PFSK-1 (cell line): ENCODE data around the gene PIK3CD.

ENCODE experiments used
- FOXP2 ChIP-seq: optimal IDR thresholded peaks from 2 replicates; pipeline ENCODE3; 2011; ENCODE audit warnings: borderline replicate concordance, control low read depth, inconsistent platforms; ENCODE audit not compliant: insufficient read depth; ENCODE audit errors: extremely low read length, extremely low read depth
- POLR2AphosphoS5 ChIP-seq: IDR thresholded peaks from 2 replicates; pipeline ENCODE4 v1.6.1; 2012; ENCODE audit warnings: low read depth, mild to moderate bottlenecking, control low read depth, low read length, moderate library complexity
- SIN3A ChIP-seq: IDR thresholded peaks from 2 replicates; pipeline ENCODE4 v1.6.1; 2012; ENCODE audit warnings: mild to moderate bottlenecking, low read length, moderate library complexity, borderline replicate concordance; ENCODE audit not compliant: insufficient read depth
- TAF1 ChIP-seq: IDR thresholded peaks from 2 replicates; pipeline ENCODE4 v1.6.1; 2012; ENCODE audit warnings: low read length, control low read depth, borderline replicate concordance; ENCODE audit not compliant: insufficient read depth
- TF ChIP-seq, protein P1 (sequence below), 2 experiments: IDR thresholded peaks; 2 replicates each; pipeline versions ENCODE4 v1.6.1 to v1.8.0; 2011 to 2012; ENCODE audit warnings: low read depth in 2 of 2, low read length in 2 of 2, control low read depth in 1 of 2, inconsistent platforms in 1 of 2, mild to moderate bottlenecking in 1 of 2, moderate library complexity in 1 of 2; ENCODE audit not compliant: insufficient read depth in 1 of 2

PIK3CD gene

DNA sequence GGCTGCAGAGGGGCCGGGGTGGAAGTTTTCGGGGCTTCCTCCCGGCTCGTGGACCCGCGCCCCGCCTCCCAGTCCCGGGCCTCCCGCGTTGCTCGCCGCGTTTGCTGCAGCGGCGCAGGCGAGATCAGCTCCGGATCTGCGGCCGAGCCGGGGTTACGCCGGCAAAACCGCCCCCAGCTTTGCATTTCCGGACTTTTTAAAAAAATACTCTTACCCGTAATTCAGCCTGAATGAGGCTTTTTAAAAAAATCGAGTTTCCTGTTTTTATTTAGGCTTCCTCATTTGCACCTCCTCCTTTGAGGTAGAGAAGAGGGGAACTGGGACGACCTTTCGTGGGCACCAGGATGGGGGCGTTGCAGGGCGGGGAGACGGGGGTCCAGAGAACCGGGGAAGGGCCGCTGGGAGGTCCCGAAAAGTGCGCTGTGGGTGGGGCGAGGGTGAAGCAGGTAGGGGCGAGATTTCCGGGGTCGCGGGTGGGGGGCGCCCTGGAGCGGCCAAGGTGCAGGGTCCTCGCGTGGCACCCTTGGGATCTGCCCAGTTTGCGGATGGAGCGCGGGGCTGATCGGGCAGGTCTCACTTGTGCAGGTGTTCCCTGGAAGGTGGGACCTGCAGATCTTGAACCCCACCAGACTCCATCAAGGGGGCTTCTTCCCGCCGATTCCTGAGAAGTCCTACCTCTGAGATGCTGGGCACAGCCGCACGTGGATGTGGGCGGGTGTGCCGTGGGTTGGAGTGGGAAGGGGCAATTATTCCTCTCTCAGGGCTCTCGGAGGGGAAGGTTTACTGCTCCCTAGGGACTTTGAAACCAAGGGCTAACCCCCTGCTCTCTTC, 1.1 kb downstream of the PIK3CD start:
- no peak for TF ChIP-seq TAF1
- TF ChIP-seq, protein P1, sequence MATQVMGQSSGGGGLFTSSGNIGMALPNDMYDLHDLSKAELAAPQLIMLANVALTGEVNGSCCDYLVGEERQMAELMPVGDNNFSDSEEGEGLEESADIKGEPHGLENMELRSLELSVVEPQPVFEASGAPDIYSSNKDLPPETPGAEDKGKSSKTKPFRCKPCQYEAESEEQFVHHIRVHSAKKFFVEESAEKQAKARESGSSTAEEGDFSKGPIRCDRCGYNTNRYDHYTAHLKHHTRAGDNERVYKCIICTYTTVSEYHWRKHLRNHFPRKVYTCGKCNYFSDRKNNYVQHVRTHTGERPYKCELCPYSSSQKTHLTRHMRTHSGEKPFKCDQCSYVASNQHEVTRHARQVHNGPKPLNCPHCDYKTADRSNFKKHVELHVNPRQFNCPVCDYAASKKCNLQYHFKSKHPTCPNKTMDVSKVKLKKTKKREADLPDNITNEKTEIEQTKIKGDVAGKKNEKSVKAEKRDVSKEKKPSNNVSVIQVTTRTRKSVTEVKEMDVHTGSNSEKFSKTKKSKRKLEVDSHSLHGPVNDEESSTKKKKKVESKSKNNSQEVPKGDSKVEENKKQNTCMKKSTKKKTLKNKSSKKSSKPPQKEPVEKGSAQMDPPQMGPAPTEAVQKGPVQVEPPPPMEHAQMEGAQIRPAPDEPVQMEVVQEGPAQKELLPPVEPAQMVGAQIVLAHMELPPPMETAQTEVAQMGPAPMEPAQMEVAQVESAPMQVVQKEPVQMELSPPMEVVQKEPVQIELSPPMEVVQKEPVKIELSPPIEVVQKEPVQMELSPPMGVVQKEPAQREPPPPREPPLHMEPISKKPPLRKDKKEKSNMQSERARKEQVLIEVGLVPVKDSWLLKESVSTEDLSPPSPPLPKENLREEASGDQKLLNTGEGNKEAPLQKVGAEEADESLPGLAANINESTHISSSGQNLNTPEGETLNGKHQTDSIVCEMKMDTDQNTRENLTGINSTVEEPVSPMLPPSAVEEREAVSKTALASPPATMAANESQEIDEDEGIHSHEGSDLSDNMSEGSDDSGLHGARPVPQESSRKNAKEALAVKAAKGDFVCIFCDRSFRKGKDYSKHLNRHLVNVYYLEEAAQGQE (IDR thresholded peaks at IDR 0.05; ENCODE audit: insufficient read depth in 1 of 2, low read depth in 2 of 2, low read length in 2 of 2) = no peak
- no peak for TF ChIP-seq POLR2AphosphoS5
- TF ChIP-seq FOXP2 = no peak
- no peak for TF ChIP-seq SIN3A

DNA sequence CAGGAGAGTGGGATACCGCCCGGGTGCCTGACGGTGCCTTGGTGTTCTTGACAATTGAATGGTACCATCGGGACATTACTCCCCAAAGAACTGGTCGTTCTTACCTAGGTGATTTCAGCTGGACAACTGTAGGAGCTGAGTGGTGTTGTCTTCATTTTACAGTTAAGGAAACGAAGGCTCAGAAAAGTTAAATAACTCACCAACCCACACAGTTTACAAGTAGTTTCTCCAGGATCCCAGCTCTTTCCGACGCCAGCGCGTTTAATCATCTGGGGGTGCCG, 1.6 kb downstream of the PIK3CD start:
- TF ChIP-seq SIN3A = no peak
- TF ChIP-seq, protein P1 (IDR thresholded peaks at IDR 0.05; ENCODE audit: insufficient read depth in 1 of 2, low read depth in 2 of 2, low read length in 2 of 2) = no peak
- TF ChIP-seq TAF1 = no peak
- no peak for TF ChIP-seq POLR2AphosphoS5

- no peak for TF ChIP-seq POLR2AphosphoS5
- TF ChIP-seq, protein P1 (IDR thresholded peaks at IDR 0.05; ENCODE audit: insufficient read depth in 1 of 2, low read depth in 2 of 2, low read length in 2 of 2) = no peak
- no peak for TF ChIP-seq TAF1
- TF ChIP-seq SIN3A = no peak
- TF ChIP-seq FOXP2 = no peak
Observed at GRCh38 chr1:9653491-9654050, 2.0 kb downstream of the PIK3CD start.

DNA sequence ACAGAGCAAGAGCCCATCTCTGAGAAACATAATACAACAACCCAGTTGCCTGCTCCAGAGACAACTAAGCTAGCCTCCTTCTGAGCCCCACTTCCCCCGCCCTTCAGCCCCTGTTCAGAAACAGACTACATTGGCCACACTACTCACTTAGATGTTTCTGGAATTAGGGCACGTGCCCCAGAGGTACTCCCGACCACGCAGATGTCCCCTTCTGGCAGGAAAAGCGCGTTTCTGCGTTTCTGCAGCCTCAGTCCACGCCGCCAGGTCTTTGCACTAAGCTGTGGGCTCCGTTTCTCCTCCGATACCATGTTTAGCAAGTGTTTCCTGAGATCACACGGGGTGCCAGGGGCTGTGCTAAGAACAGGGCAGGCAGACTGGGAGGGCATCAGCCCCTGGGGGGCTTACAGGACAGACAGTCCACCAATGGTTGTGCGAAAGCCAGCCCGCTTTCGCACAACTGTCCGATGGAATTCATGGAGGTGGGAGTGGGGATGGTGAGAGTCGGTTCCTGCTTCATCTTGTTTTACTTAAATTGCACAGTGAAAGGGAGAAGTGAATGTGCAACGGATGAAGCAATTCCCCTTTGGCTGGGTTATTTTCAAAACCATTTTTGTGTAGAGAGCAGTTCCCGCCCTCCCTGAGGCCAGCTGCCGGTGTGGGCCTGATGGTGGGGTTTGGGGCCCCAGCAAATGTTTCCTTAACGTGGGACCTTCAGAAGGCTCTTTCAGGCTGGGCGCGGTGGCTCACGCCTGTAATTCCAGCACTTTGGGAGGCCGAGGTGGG, 2.7 kb downstream of the PIK3CD start:
- TF ChIP-seq, protein P1 (IDR thresholded peaks at IDR 0.05; ENCODE audit: insufficient read depth in 1 of 2, low read depth in 2 of 2, low read length in 2 of 2) = no peak
- TF ChIP-seq TAF1 = no peak
- no peak for TF ChIP-seq SIN3A
- no peak for TF ChIP-seq FOXP2
- no peak for TF ChIP-seq POLR2AphosphoS5
